Hypothalamus (tissue), 51 donors: ENCODE results near the gene SMIM7.
A peak's percentile ranks its signal among the peaks of the same experiment; 100 is the strongest.

ENCODE experiments used
- DNase-seq, 51 donors: peaks; one replicate each; lab custom pipeline; 2025; lab: John Stamatoyannopoulos, UW

The SMIM7 gene

DNA sequence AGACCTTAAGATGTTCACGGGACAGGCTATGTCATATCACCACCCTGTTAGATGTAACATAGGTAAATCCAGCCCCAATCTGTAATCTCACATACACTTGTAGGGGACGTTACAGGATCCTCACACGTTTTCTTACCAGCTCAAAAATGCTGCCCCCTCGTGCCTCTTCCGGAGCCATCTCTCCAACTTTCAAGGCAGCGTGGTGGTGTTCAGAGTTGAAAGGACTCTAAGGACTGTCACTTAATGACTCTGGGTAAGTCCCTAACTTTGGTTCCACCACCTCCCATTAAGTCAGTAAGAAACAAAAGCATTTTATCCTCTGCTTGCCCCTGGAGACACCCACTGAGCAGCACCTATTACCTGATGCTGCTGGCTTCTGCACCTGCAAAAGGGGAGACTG is 36.4 kb downstream of the SMIM7 start:
- DNase-seq = no peak

DNA sequence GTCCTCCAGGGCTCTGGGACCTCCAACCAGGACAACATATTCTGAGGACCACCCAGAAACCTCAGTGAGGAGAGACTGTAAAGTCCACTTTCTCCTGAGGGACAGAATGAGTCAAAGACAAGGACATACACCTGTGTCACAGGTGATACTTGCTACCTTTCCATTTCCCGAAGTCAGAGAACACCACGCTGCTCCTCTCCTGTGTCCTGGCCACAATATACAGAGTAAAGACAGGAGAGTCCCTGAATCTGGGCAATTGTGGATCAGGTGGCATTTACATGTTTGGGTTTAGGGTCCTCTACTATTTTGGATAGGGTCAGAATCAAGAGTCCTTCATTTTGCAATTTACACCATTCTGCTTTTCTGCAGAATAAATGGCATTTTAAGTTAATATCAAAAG is 36.9 kb downstream of the SMIM7 start:
- DNase-seq = no peak

DNA sequence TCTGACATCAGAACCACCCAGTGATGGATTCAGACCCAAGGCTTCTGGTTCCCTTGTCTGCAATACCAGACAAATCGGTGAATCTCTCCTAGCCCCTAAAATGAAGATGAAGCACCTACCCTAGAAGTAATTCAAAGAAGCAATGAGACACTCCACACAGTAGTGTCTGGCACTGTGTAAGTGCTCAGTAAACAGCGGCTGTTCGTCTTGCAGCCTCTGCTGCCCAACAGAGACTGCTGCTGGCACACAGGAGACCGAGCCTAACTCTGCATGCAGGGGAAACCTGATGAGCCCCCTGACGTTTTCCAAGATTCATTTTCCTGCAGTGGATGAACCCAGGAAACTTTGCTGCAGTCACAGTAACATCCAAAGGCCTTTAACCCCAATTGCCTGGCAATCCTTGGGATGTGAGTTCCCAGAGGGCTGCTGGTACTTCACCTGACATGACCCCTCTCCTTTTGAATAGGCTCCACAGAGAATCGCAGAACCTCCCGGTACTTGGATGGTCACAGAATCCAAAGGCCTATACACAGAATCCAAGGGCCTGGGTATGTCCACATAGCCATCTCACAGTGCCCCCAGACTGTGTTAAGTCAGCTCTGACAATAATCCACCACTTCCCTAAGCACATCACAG is 38.7 kb downstream of the SMIM7 start:
- no peak for DNase-seq

DNA sequence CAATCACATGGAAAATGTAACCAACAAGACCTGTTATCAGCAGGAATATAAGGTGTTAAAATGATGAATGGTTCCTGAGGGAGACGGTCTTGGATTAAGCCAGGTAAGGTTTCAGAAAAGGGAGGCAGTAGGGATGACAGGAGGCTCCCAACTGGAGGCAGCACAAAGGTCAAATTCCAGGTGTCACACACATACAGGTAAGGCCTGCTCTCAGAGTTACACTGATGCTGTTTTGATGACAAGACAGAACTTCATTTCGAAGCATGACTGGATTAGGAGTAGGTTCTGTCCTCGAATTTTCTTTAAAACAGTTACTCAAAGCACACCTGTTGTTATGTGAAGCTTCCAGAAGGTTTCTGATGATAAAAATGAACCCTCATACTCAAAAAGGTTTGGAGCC is 39.4 kb downstream of the SMIM7 start:
- no peak for DNase-seq

DNA sequence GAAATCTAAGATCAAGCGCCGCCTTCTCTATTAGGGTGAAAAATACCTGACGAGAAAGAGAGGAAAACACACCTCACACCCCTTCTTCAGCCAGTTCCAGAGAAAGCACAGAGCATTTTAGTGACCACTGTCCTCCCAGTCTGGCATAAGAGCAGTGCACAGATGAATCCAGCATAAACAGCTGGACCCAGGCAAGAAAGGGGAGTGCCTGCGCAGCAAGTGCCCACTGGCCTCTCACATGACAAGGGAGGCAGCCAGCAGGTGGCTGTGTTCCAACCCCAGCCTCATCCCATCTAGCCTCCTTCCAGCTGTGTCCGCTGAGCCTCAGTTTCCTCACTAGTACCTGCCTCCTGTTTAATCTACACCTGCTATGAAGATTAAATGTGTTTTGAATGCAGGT is 39.9 kb downstream of the SMIM7 start:
- DNase-seq = peak in 4 of 51 donors; percentile 2 to 9 (median 4)

DNA sequence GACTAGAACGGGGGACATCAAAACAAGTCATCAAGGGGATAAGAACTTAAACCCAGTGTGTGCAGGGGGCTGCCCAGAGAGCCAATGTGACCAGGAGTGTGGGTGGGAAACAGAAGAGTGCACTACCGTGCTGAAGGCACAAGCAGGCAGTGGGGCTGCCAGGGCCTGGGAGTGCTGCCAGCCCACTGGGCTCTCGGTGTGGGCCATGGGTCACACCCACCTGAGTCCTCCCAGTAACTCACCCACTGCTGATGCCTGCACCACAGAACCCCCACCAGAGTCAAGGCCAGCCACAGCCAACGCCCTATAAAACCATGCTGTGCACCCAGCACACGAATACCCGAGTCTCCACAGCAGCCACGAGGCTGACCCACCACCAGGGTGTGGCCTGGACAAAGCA is 40.5 kb downstream of the SMIM7 start:
- DNase-seq = peak in 6 of 51 donors; percentile 2 to 22 (median 6)

DNA sequence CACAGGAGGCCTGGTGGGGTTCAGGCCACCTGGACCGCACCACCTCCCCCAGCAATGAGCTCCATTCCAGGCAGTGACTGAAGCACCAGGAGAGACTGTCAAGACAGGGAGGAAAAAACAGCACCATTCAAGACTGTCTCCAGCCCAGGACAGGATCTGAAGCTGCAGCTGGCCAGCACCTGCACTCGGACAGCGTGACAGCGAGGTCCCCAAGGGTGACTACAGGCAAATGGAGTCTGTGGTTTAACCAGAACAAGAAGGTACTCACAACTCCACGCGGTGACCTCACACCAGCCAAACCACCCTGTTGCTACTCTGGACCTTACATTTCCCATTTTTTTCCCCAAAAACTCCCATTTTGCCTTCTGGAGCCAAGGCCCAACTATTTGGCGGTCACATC is 41.7 kb downstream of the SMIM7 start:
- DNase-seq = no peak

DNA sequence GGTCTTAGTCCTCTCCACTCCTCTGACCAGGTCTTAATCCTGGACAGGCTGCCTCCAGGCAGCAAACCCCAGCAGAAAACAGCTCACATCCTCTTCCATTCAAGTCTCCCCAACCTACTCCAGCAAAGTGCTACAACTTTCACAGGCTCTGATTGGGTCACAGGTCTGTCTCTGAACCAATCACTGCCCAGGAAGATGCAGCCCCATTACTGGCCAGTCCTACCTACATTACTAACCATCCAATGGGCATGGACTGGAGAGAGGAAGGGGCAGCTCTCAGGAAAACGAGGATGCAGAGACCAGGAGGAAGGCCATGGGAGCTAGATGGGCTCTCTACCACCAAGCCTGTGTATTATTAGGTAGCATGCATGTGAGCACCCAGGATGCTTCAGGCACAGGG is 44.1 kb downstream of the SMIM7 start:
- DNase-seq = no peak

DNA sequence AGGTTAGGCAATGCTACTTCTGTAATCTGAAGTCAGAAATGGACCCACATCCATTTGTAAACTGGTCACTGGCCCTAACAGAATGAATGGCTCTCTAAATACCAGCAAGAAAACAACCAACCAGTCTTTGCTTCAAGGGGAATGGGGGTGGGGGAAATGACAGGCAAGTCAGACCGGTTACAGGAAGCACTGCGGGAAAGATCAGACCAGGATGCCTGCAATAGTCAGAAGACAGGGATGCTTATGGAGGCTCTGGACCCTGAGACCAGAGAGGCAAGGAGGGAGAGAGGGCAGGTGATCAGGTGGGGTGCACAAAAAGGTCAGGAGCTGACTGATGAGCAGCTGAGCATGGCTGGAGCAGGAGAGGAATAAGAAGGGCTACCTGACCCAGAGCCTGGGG is 45.0 kb downstream of the SMIM7 start:
- DNase-seq = no peak

DNA sequence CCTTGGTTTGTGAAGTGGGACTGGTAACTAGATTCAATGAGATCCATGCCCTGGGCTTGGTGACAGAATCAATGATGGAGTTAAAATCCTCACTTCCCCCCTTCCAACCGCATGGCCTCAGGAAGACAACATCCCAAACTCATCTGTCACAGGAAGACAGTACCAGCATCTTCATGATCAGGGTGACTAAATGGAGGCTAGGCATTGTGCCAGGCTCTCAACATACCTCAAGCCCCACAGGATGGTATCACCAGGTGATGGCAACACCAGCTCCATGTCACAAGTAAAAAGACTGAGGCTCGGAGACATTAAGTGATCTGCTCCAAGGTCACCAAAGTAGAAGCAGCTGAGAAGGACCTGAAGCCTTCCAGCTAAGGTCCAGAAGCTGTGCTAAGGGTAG is 46.1 kb downstream of the SMIM7 start:
- DNase-seq = no peak

DNA sequence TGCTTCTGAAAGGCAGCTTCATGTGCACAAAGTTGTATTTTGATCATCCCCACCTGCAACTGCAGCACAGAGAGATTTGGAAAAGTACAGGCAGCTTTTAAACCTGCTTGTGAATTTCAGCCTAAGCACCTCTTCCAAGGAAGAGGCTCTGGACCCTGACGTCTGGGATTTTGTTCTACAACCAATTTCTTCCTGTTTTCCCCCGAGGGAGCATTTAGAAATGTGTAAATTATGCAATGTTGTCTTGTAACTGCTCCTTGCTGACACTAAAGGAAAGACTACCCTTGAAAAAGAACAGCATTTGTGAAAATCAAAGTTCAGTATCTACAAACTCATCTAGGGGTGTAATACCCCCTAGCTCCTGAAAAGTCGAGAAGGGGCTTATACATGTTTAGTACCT is 47.3 kb downstream of the SMIM7 start:
- no peak for DNase-seq

DNA sequence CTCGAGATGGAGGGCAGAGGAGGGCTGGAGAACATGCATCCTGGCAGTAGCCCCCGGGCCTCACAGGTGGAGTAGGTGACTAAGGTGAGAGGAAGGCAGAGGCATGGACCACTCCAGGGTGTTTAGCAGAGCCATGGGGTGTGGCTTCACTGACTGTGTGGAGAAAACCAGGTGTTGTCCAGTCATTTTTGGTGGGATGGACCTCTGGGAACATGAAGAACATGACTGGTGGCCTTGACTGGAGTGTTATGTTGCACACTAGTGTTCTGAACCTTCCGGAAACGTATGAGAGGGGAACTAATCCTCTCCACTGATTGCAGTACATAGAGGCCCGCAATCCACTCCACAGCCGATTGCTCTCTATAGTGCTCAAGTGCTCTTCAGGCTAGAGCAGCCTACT is 48.8 kb downstream of the SMIM7 start:
- no peak for DNase-seq

DNA sequence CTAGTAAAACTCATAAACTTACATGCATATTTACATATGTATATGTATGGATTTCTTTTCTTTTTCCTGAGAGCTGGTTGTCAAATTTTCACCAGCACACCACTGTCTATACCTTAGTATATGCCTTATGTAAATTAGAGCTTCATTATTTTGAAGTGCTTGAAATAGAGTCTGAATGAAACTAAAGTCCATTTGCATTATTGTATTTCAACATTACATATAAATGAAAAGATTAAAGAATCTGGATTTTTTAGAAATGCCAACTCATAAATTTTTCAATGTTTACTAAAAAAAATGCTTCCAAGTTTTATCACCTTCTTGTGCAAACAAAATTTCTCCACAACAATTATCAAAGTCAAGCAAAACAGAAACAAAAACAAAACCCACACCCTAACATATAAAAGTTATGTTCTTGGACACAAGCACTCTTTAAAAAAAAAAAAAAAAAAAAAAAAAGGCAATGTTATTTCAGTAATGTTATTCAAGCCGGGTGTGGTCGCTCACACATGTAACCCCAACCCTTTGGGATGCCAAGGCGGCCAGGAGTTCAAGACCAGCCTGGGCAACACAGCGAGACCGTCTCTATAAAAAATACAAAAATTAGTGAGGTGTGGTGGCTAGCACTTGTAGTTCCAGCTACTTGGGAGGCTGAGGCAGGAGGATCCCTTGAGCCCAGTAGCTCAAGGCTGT is 50.3 kb downstream of the SMIM7 start:
- no peak for DNase-seq

DNA sequence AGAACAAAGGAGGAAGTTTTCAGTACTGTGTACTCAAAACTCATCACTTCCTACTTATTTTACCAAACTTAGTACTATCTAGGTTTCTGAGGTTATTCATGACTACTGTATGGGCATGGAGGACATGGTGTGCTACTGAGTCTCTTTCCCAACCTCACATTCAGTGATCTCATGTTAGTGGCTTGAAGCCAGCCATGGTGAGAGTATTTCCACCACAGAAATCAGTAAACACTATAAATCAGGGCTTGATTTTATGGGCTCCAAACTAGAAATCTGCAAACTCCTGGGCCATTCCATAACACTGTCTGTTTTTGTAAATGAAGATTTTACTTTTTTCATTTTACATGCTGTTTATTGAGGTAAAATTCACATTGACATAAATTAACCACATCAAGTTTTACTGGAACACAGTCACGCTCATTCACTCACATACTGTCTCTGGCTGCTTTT is 51.6 kb downstream of the SMIM7 start:
- peak in 1 of 51 donors; percentile 19 for DNase-seq

DNA sequence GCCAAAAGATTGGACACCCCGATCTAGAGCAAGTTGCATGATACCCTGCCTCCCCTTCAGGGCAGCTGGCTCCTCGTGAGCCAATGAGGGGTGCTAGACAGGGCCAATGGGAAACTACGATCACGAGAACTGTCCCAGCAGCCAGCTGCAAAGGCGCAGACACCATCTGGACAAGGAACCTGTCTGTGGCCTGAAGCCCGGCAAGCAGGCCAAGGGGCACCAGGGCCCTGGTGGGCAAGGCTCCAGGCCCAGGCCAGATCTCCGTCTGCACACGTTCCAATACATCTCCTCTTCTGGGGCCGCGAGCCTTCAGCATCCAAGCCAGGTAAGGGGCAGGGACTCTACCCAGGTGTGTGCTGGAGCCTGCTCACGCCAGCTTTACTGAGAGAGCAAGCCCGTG is 52.1 kb downstream of the SMIM7 start:
- DNase-seq = peak in 1 of 51 donors; percentile 23

DNA sequence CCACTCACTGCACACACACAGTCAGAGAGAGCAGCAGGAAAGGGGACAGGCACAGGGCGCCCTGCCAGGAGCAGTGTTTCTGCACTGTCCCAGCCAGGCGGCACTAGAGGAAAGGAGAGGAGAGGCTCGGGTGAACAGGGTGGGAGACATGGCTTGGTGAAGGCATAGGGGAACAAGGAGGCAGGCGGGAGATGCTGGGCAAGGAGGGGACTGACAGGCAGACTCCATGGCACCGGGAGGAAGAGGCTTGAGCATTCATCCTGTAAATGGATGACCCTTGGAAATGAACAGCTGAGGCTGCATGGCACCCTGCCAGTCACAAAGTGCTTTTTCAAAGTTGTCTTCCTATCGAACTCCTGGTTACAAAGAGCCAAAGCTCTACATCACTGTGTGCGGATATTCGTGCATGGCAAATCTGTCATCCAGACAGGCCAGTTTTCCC is 54.4 kb downstream of the SMIM7 start:
- peak in 9 of 51 donors; percentile 13 to 36 (median 25) for DNase-seq

DNA sequence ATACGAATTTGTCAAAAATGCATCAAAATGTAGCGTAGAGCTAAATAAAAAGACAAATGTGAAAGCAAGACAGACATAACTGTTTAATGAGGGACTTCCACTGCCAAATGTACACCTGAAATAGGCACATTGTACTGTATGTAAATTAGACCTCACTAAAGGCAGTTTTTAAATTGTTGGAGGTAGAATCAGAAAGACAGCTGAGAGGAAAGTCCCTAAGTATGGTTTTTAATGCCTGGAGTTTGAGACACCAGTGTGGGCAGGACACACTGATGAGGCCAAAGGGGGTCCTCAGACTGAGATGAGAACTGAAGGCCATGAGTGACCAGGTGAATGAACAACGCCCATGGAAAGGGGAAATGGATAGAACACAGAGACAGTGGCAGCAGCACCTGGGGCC is 54.8 kb downstream of the SMIM7 start:
- no peak for DNase-seq

DNA sequence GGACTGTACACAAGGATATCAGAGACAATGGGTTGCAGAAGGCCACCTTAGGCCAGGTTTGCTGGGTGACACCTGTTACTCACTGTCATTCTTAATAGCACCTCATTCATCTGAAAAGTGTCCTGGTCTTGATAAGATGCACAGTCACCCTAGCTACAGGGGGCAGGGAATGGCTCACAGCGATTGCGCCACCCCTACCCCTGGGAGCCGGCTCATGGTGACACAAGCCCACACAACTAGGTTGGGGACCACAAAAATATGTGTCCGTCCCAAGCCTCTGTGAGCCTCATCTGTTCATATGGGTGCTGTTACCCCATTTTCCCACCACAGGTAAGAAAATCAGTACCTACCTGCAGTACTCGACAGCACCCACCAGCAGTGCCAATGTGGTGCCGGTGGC is 55.3 kb downstream of the SMIM7 start:
- no peak for DNase-seq

DNA sequence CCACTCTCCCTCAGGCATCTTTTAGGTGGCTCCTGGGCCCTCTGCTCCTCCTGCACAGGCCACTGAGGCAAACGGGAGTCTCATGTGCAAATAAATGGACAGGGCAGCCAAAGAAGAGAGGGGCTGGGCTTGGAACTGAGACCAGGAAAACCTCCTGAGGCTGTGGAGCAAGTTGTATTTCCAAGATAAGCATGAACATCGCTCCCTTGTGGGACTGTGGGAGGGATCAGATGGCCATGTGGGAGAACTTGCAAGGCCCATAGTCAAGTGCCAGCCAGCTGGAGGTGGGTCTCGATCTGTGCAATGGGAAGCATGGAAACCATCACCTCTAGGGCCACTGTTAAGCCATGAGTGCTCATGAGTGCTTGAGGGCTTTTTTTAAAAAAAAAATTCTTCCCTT is 56.9 kb downstream of the SMIM7 start:
- DNase-seq = no peak

DNA sequence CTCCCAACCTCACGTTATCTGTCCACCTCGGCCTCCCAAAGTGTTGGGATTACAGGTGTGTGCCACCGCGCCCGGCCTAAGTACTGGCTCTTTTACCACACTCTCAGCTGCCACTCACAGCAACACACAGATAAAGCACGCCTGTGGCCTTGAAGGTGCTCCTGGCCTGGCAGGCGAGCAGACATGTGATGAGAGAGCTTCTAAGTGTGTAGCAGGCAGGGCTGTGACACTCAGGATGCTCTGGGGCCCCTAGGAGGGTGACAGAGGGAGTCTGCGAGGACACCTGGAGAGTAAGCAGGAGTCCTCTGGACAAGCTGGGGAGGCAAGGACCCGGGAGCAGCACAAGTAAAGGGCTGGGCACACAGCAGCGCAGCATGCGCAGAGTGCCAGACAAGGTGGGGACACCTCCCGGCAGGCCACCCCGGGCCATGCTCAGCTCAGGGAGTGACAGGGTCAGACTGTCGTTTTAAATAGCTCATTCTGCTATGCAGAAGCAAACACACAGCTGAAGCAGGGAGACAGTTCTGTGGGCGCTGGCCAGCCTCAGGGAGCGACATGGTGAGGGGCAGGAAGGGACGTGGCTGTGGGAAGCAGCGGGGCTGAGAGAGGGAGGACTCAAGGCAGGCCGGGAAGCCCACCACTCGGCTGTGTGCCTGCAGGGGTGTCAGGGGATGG is 58.4 kb downstream of the SMIM7 start:
- no peak for DNase-seq

DNA sequence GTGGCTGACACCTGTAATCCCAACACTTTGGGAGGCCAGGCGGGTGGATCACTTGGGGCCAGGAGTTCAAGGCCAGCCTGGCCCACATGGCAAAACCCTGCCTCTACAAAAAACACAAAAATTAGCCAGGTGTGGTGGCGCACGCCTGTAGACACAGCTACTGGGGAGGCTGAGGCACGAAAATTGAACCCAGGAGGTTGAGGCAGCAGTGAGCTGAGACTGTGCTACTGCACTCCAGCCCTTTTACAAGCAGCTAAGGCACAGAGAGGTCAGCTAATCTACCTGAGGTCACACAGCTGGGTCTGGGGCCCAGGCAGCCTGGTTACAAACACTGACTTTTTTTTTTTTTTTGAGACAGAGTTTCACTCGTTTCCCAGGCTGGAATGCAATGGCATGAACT is 59.1 kb downstream of the SMIM7 start:
- no peak for DNase-seq
